Measurements from ENCODE around the gene RGSL1.

Gene RGSL1

GRCh38 chr1:182447660-182448059, 2.3 kb upstream of the RGSL1 start:
- DNase-seq (ENCODE audit: insufficient read length) (no peak), FAIRE-seq (no peak)
- TF ChIP-seq POLR2AphosphoS5 (IDR thresholded peaks at IDR 0.05; ENCODE audit: low read depth, low read length) (no peak), POLR2A (IDR thresholded peaks at IDR 0.05; ENCODE audit: low read depth, low read length) (no peak), TAF1 (IDR thresholded peaks at IDR 0.05; ENCODE audit: borderline replicate concordance, low read depth, low read length) (no peak)

DNA sequence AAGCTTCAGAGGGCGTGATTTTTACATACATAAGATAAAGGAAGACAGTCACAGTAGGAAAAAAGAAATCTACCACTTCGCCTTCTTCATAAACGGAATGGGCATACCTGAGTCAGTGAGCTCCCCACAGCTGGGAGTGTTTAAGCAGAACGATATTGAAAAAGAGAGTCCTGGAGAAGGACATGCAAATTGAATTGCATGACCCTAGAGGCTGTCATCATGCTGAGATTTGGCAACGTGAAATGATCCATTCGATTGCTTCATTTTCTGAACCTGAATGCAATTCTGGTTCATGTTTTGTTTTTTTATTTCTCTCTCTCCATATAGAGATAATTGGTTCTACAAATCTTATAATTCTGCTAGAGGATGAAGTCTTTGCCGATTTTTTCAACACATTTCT, 3.7 kb downstream of the RGSL1 start:
- TF ChIP-seq POLR2AphosphoS5 (IDR thresholded peaks at IDR 0.05; ENCODE audit: low read depth, low read length) (no peak), TAF1 (IDR thresholded peaks at IDR 0.05; ENCODE audit: borderline replicate concordance, low read depth, low read length) (no peak), POLR2A (IDR thresholded peaks at IDR 0.05; ENCODE audit: low read depth, low read length) (no peak)
- no peak for DNase-seq (ENCODE audit: insufficient read length)
- no peak for FAIRE-seq

- FAIRE-seq (no peak), DNase-seq (ENCODE audit: insufficient read length) (no peak)
- no peak for TF ChIP-seq POLR2AphosphoS5 (IDR thresholded peaks at IDR 0.05; ENCODE audit: low read depth, low read length)
- TF ChIP-seq POLR2A (IDR thresholded peaks at IDR 0.05; ENCODE audit: low read depth, low read length), result no peak
- TF ChIP-seq TAF1 (IDR thresholded peaks at IDR 0.05; ENCODE audit: borderline replicate concordance, low read depth, low read length), result no peak
Measured at GRCh38 chr1:182457844-182458243, 7.9 kb downstream of the RGSL1 start.

DNA sequence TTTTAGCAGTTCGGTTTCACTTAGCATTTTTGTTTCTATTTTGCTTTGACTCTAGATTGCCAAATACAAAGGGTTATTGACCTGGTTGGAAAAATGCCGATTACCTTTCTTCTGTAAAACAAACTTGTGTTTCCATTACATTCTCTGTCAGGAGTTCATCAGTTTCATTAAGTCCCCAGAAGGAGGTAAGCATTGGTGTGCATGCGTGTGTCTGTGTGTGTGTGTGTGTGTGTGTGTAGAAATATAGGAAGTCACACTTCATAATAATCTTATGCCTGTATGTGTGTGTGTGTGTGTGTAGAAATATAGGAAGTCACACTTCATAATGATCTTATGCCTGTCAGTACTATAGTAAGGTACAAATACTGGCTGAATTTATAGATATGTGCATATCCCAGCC, 10.0 kb downstream of the RGSL1 start:
- TF ChIP-seq POLR2AphosphoS5 (IDR thresholded peaks at IDR 0.05; ENCODE audit: low read depth, low read length) (no peak), POLR2A (IDR thresholded peaks at IDR 0.05; ENCODE audit: low read depth, low read length) (no peak), TAF1 (IDR thresholded peaks at IDR 0.05; ENCODE audit: borderline replicate concordance, low read depth, low read length) (no peak)
- DNase-seq (ENCODE audit: insufficient read length), result no peak
- FAIRE-seq, result no peak

GRCh38 chr1:182460550-182460951, 10.6 kb downstream of the RGSL1 start:
- DNase-seq (ENCODE audit: insufficient read length) (no peak), FAIRE-seq (no peak)
- no peak for TF ChIP-seq POLR2AphosphoS5 (IDR thresholded peaks at IDR 0.05; ENCODE audit: low read depth, low read length)
- TF ChIP-seq TAF1 (IDR thresholded peaks at IDR 0.05; ENCODE audit: borderline replicate concordance, low read depth, low read length), result no peak
- TF ChIP-seq POLR2A (IDR thresholded peaks at IDR 0.05; ENCODE audit: low read depth, low read length), result no peak

DNA sequence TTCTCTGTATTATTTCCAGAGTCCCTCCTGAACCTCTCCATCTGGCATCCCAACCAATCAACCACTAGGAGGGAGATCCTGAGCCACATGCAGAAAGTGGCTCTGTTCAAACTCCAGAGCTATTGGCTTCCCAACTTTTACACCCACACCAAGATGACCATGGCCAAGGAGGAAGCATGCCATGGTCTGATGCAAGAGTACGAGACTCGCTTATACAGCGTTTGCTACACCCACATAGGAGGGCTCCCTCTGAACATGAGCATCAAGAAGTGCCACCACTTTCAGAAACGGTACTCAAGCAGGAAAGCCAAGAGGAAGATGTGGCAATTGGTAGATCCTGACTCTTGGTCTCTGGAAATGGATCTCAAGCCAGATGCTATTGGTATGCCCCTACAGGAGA, 23.6 kb downstream of the RGSL1 start:
- FAIRE-seq (no peak), DNase-seq (ENCODE audit: insufficient read length) (no peak)
- TF ChIP-seq POLR2A (IDR thresholded peaks at IDR 0.05; ENCODE audit: low read depth, low read length), result no peak
- TF ChIP-seq TAF1 (IDR thresholded peaks at IDR 0.05; ENCODE audit: borderline replicate concordance, low read depth, low read length), result no peak
- TF ChIP-seq POLR2AphosphoS5 (IDR thresholded peaks at IDR 0.05; ENCODE audit: low read depth, low read length), result no peak

- DNase-seq (ENCODE audit: insufficient read length) (no peak), FAIRE-seq (no peak)
- TF ChIP-seq POLR2A (IDR thresholded peaks at IDR 0.05; ENCODE audit: low read depth, low read length) (no peak), POLR2AphosphoS5 (IDR thresholded peaks at IDR 0.05; ENCODE audit: low read depth, low read length) (no peak), TAF1 (IDR thresholded peaks at IDR 0.05; ENCODE audit: borderline replicate concordance, low read depth, low read length) (no peak)
Measured at GRCh38 chr1:182476625-182477024, 26.7 kb downstream of the RGSL1 start.

- TF ChIP-seq POLR2AphosphoS5 (IDR thresholded peaks at IDR 0.05; ENCODE audit: low read depth, low read length) (no peak), POLR2A (IDR thresholded peaks at IDR 0.05; ENCODE audit: low read depth, low read length) (no peak), TAF1 (IDR thresholded peaks at IDR 0.05; ENCODE audit: borderline replicate concordance, low read depth, low read length) (no peak)
- no peak for DNase-seq (ENCODE audit: insufficient read length)
- no peak for FAIRE-seq
Measured at GRCh38 chr1:182478238-182478637, 28.3 kb downstream of the RGSL1 start.

- DNase-seq (ENCODE audit: insufficient read length) (no peak), FAIRE-seq (no peak)
- TF ChIP-seq POLR2AphosphoS5 (IDR thresholded peaks at IDR 0.05; ENCODE audit: low read depth, low read length), result no peak
- TF ChIP-seq POLR2A (IDR thresholded peaks at IDR 0.05; ENCODE audit: low read depth, low read length), result no peak
- TF ChIP-seq TAF1 (IDR thresholded peaks at IDR 0.05; ENCODE audit: borderline replicate concordance, low read depth, low read length), result no peak
Measured at GRCh38 chr1:182484067-182484466, 34.1 kb downstream of the RGSL1 start.

GRCh38 chr1:182484531-182485257, 34.7 kb downstream of the RGSL1 start:
- DNase-seq (ENCODE audit: insufficient read length) (peak; percentile 5), FAIRE-seq (peak; percentile 70)
- no peak for TF ChIP-seq POLR2AphosphoS5 (IDR thresholded peaks at IDR 0.05; ENCODE audit: low read depth, low read length)
- no peak for TF ChIP-seq TAF1 (IDR thresholded peaks at IDR 0.05; ENCODE audit: borderline replicate concordance, low read depth, low read length)
- no peak for TF ChIP-seq POLR2A (IDR thresholded peaks at IDR 0.05; ENCODE audit: low read depth, low read length)

DNA sequence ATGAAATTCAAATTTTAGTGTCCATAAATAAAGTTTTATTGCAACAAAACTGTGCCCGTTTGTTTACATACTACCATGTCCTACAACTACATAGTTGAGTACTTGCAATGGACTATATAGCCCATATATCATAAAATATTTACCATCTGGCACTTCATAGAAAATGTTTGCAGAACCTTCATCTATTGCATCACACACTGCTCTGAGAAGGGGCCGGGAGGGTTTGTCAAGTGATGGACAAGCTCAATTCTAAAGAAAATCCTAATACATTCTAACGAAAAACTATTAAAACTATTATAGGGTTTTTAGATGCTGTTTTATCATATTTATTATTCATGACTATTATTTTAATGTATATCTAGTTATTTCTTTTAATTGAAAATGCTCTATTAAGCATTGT, 35.9 kb downstream of the RGSL1 start:
- TF ChIP-seq POLR2A (IDR thresholded peaks at IDR 0.05; ENCODE audit: low read depth, low read length) (no peak), TAF1 (IDR thresholded peaks at IDR 0.05; ENCODE audit: borderline replicate concordance, low read depth, low read length) (no peak), POLR2AphosphoS5 (IDR thresholded peaks at IDR 0.05; ENCODE audit: low read depth, low read length) (no peak)
- FAIRE-seq (no peak), DNase-seq (ENCODE audit: insufficient read length) (no peak)

GRCh38 chr1:182488803-182489202, 38.9 kb downstream of the RGSL1 start:
- DNase-seq (ENCODE audit: insufficient read length), result no peak
- FAIRE-seq, result no peak
- TF ChIP-seq POLR2AphosphoS5 (IDR thresholded peaks at IDR 0.05; ENCODE audit: low read depth, low read length) (no peak), POLR2A (IDR thresholded peaks at IDR 0.05; ENCODE audit: low read depth, low read length) (no peak), TAF1 (IDR thresholded peaks at IDR 0.05; ENCODE audit: borderline replicate concordance, low read depth, low read length) (no peak)

All from GM12892 (cell line).